Stimulated activated CD4-positive, alpha-beta T cell treated with anti-CD3 and anti-CD28 coated beads, Interleukin-4, amount 100 ng/mL, for 1 hour (primary cell): ENCODE results near the gene METTL24.

Experiments
- DNase-seq: peaks from one replicate; pipeline ENCODE4 v3.0.0-alpha.2; 2020

METTL24 gene

GRCh38 chr6:110332281-110332680 lies 25.9 kb downstream of the METTL24 start:
- no peak for DNase-seq

GRCh38 chr6:110331816-110332215 lies 26.3 kb downstream of the METTL24 start:
- DNase-seq: no peak

- no peak for DNase-seq
These were observed 26.8 kb downstream of the METTL24 start for GRCh38 chr6:110331390-110331789.

- DNase-seq: no peak
These were observed 28.3 kb downstream of the METTL24 start for GRCh38 chr6:110329714-110330436.

GRCh38 chr6:110329348-110329713 lies 28.8 kb downstream of the METTL24 start:
- DNase-seq: no peak

- no peak for DNase-seq
These were observed 29.9 kb downstream of the METTL24 start for GRCh38 chr6:110328259-110328658.

- no peak for DNase-seq
These were observed 30.8 kb downstream of the METTL24 start for GRCh38 chr6:110327391-110327790.

- DNase-seq: no peak
These were observed 31.5 kb downstream of the METTL24 start for GRCh38 chr6:110326609-110327008.

GRCh38 chr6:110326057-110326456 lies 32.1 kb downstream of the METTL24 start:
- DNase-seq: no peak

- no peak for DNase-seq
These were observed 33.0 kb downstream of the METTL24 start for GRCh38 chr6:110325197-110325596.

GRCh38 chr6:110324548-110324947 lies 33.6 kb downstream of the METTL24 start:
- DNase-seq: no peak

GRCh38 chr6:110323258-110323657 lies 34.9 kb downstream of the METTL24 start:
- DNase-seq: no peak

GRCh38 chr6:110322874-110323242 lies 35.3 kb downstream of the METTL24 start:
- no peak for DNase-seq

GRCh38 chr6:110322151-110322873 lies 35.8 kb downstream of the METTL24 start:
- DNase-seq: no peak

- DNase-seq: no peak
These were observed 37.8 kb downstream of the METTL24 start for GRCh38 chr6:110320307-110320706.

GRCh38 chr6:110319843-110320242 lies 38.3 kb downstream of the METTL24 start:
- DNase-seq: no peak

GRCh38 chr6:110319381-110319780 lies 38.8 kb downstream of the METTL24 start:
- no peak for DNase-seq

GRCh38 chr6:110318971-110319370 lies 39.2 kb downstream of the METTL24 start:
- no peak for DNase-seq

- DNase-seq: no peak
These were observed 40.5 kb downstream of the METTL24 start for GRCh38 chr6:110317646-110318045.

- DNase-seq: no peak
These were observed 41.0 kb downstream of the METTL24 start for GRCh38 chr6:110317189-110317588.

GRCh38 chr6:110315869-110316398 lies 42.2 kb downstream of the METTL24 start:
- no peak for DNase-seq

GRCh38 chr6:110315207-110315868 lies 42.8 kb downstream of the METTL24 start:
- DNase-seq: no peak

- no peak for DNase-seq
These were observed 47.2 kb downstream of the METTL24 start for GRCh38 chr6:110310861-110311446.
